Activated CD8-positive, alpha-beta memory T cell treated with anti-CD3 and anti-CD28 coated beads for 36 hours (primary cell): ENCODE measurements around the gene ACAD8. TPM values are rescaled to one million over a fixed set of nuclear protein-coding genes. Genes with fewer than 3 reads are reported as not detected.

Experiments
- CTCF ChIA-PET: fragments of 350-600 bp; sonication (Branson Sonifier 250); formaldehyde crosslinking; loops from one replicate; lab custom pipeline; 2021; ENCODE audit warnings: antibody characterized with exemption; lab: Charles Lee
- POLR2A ChIA-PET: fragments of 350-600 bp; sonication (Branson Sonifier 250); formaldehyde crosslinking; loops from one replicate; lab custom pipeline; 2021; ENCODE audit warnings: antibody characterized with exemption; lab: Charles Lee
- total RNA-seq, 2 experiments: library from RNA; stranded (reverse); gene quantifications; one replicate each; pipeline ENCODE4 v1.2.3, GENCODE V29; 2021

Gene ACAD8
- 10 to 100 TPM; 26.5 to 26.9 TPM for total RNA-seq

GRCh38 chr11:134253188-134253993, at the start of gene ACAD8, which contains the start of gene THYN1:
Gene ACAD8, plus strand, starts transcription at chr11:134253568. Its CDS starts 33 bp downstream, at chr11:134253601.
Gene THYN1, minus strand, starts transcription at chr11:134253352. Its CDS starts 470 bp downstream, at chr11:134252882.
- ChIA-PET CTCF (interaction anchor here (1.0 to 1.2 kb wide), 2 partner anchors 12 to 16 kb away, joined by 3 to 4 read pairs; no protein-coding TSS in a partner anchor), POLR2A (interaction anchor here (0.9 to 3.1 kb wide), 3 partner anchors 9 to 29 kb away, joined by 3 to 19 read pairs (median 13); partner anchors contain the start of genes GLB1L3 and VPS26B)

GRCh38 chr11:134205729-134206128, 47.6 kb upstream of the ACAD8 start:
- ChIA-PET POLR2A (no interaction called here), CTCF (interaction anchor here (1.1 kb wide), 1 partner anchor 19 kb away, joined by 4 read pairs; no protein-coding TSS in a partner anchor)

GRCh38 chr11:134206185-134206584, 47.2 kb upstream of the ACAD8 start:
- CTCF ChIA-PET, result interaction anchor here (1.1 kb wide), 1 partner anchor 20 kb away, joined by 4 read pairs; no protein-coding TSS in a partner anchor
- POLR2A ChIA-PET, result no interaction called here

- ChIA-PET CTCF (interaction anchor here (0.7 to 0.8 kb wide), 5 partner anchors 30 to 142 kb away, joined by 3 to 5 read pairs (median 5); no protein-coding TSS in a partner anchor), POLR2A (interaction anchor here (0.6 kb wide), 1 partner anchor 371 kb away, joined by 4 read pairs; no protein-coding TSS in a partner anchor)
These were observed 45.7 kb upstream of the ACAD8 start for GRCh38 chr11:134207538-134208239.

- POLR2A ChIA-PET, result interaction anchor here (1.0 kb wide), 1 partner anchor 9 kb away, joined by 3 read pairs; the partner anchor contains the start of gene VPS26B
- CTCF ChIA-PET, result no interaction called here
These were observed 37.5 kb upstream of the ACAD8 start for GRCh38 chr11:134215836-134216235.

GRCh38 chr11:134216816-134217215, 36.6 kb upstream of the ACAD8 start:
- POLR2A ChIA-PET, result interaction anchor here (1.0 kb wide), 1 partner anchor 8 kb away, joined by 3 read pairs; the partner anchor contains the start of gene VPS26B
- CTCF ChIA-PET, result no interaction called here

- CTCF ChIA-PET, result no interaction called here
These were observed 30.2 kb upstream of the ACAD8 start for GRCh38 chr11:134223121-134223520.

GRCh38 chr11:134223836-134224709, 29.3 kb upstream of the ACAD8 start, which contains the start of the genes NCAPD3 and VPS26B:
Gene NCAPD3, minus strand, starts transcription at chr11:134223967. Its CDS starts 41 bp downstream, at chr11:134223926.
Gene VPS26B, plus strand, starts transcription at chr11:134224671. Its CDS starts 452 bp downstream, at chr11:134225123.
- ChIA-PET CTCF (interaction anchor here (1.1 to 2.4 kb wide), 3 partner anchors 21 to 174 kb away, joined by 3 to 7 read pairs (median 5); partner anchors contain the start of gene GLB1L3), POLR2A (interaction anchor here (0.6 to 2.4 kb wide), 8 partner anchors 8 to 296 kb away, joined by 3 to 20 read pairs (median 4); partner anchors contain the start of genes ACAD8, GLB1L3 and THYN1)

More at GRCh38 chr11:134223121-134223520, 30.2 kb upstream of the ACAD8 start:
- POLR2A ChIA-PET, result interaction anchor here (1.1 to 2.4 kb wide), 4 partner anchors 14 to 53 kb away, joined by 3 to 20 read pairs (median 8); partner anchors contain the start of gene GLB1L3

GRCh38 chr11:134224710-134225664, 28.4 kb upstream of the ACAD8 start:
- ChIA-PET CTCF (interaction anchor here (1.1 to 2.4 kb wide), 4 partner anchors 9 to 175 kb away, joined by 3 to 7 read pairs (median 4); partner anchors contain the start of gene GLB1L3), POLR2A (interaction anchor here (0.6 to 2.4 kb wide), 9 partner anchors 9 to 297 kb away, joined by 3 to 20 read pairs (median 3); partner anchors contain the start of genes ACAD8, GLB1L3 and THYN1)

- ChIA-PET POLR2A (interaction anchor here (0.8 kb wide), 1 partner anchor 22 kb away, joined by 3 read pairs; no protein-coding TSS in a partner anchor), CTCF (no interaction called here)
These were observed 26.5 kb upstream of the ACAD8 start for GRCh38 chr11:134226806-134227325.

- ChIA-PET CTCF (interaction anchor here (1.0 kb wide), 1 partner anchor 48 kb away, joined by 3 read pairs; no protein-coding TSS in a partner anchor), POLR2A (interaction anchor here (0.6 to 1.2 kb wide), 3 partner anchors 20 to 47 kb away, joined by 3 to 4 read pairs (median 3); partner anchors contain the start of gene GLB1L3)
These were observed 24.7 kb upstream of the ACAD8 start for GRCh38 chr11:134228625-134229024.

- ChIA-PET POLR2A (interaction anchor here (0.6 to 1.2 kb wide), 3 partner anchors 20 to 47 kb away, joined by 3 to 4 read pairs (median 3); partner anchors contain the start of gene GLB1L3), CTCF (interaction anchor here (1.0 kb wide), 1 partner anchor 48 kb away, joined by 3 read pairs; no protein-coding TSS in a partner anchor)
These were observed 24.1 kb upstream of the ACAD8 start for GRCh38 chr11:134229126-134229790.

GRCh38 chr11:134230339-134230738, 23.0 kb upstream of the ACAD8 start:
- POLR2A ChIA-PET, result no interaction called here
- CTCF ChIA-PET, result no interaction called here

- ChIA-PET CTCF (no interaction called here), POLR2A (no interaction called here)
These were observed 21.3 kb upstream of the ACAD8 start for GRCh38 chr11:134231958-134232659.

- ChIA-PET CTCF (interaction anchor here (1.2 to 1.8 kb wide), 2 partner anchors 8 to 26 kb away, joined by 3 to 4 read pairs; no protein-coding TSS in a partner anchor), POLR2A (no interaction called here)
These were observed 19.6 kb upstream of the ACAD8 start for GRCh38 chr11:134233729-134234179.
